ENCODE measurements around the gene ANKRD65. TPM values are rescaled to one million over a fixed set of nuclear protein-coding genes. Genes with fewer than 3 reads are reported as not detected.
A peak's percentile ranks its signal among the peaks of the same experiment; 100 is the strongest.
"Not testable (repeated sequence)": the region's sequence is repeated elsewhere in the genome, so short reads cannot be mapped to it uniquely, and the experiment has no call there.

The ANKRD65 gene
- total and polyA plus RNA-seq, 8 donors = 2.3 to 41.8 (median 14.0) TPM

GRCh38 chr1:1415751-1416150 is 5.3 kb downstream of the ANKRD65 start:
- no peak overlapping the region for H3K27ac ChIP-seq
- no peak overlapping the region for H3K4me3 ChIP-seq
- peaks cover 0 to 14% (median 4%) of the 10 kb centered on the region in 3 donors for H3K4me1 ChIP-seq
- intact Hi-C loops (cut with DNase I) = no loop called here
- DNase-seq (peak in 1 of 6 donors; percentile 24), ATAC-seq (no peak), FAIRE-seq (no peak)
- H3K36me3 ChIP-seq = no peaks in the 10 kb centered on the region
- WGBS, 2 donors = 81 to 82% methylated on average over 13 of the region's 13 CpGs
- H3K27me3 ChIP-seq = no peaks in the 10 kb centered on the region
- no peak for TF ChIP-seq CTCF (IDR thresholded peaks at IDR 0.05)
- H3K9me3 ChIP-seq = no peaks in the 10 kb centered on the region

GRCh38 chr1:1412311-1412902 is 8.7 kb downstream of the ANKRD65 start:
- ATAC-seq; H3K27ac ChIP-seq; H3K4me1 ChIP-seq; FAIRE-seq; H3K4me3 ChIP-seq; H3K36me3 ChIP-seq; H3K27me3 ChIP-seq; H3K9me3 ChIP-seq; intact Hi-C loops (cut with DNase I): not testable (repeated sequence)
- 96 to 97% methylated on average over 11 of the region's 11 CpGs for WGBS, 2 donors
- peak in 1 of 6 donors; percentile 5 for DNase-seq

GRCh38 chr1:1411626-1412025 is 9.4 kb downstream of the ANKRD65 start:
- intact Hi-C loops (cut with DNase I) = no loop called here

GRCh38 chr1:1410238-1410637 is 10.8 kb downstream of the ANKRD65 start:
- H3K27ac ChIP-seq; intact Hi-C loops (cut with DNase I); H3K9me3 ChIP-seq; H3K36me3 ChIP-seq; FAIRE-seq; ATAC-seq; H3K4me3 ChIP-seq; H3K27me3 ChIP-seq: not testable (repeated sequence)
- H3K4me1 ChIP-seq = peaks cover 14 to 18% (median 15%) of the 10 kb centered on the region in 3 donors
- DNase-seq = peak in 1 of 6 donors; percentile 5
- WGBS, 2 donors = 75 to 77% methylated on average over 8 of the region's 8 CpGs

More at GRCh38 chr1:1411626-1412025, 9.4 kb downstream of the ANKRD65 start:
- Histone ChIP-seq H3K27ac (no peak overlapping the region), H3K4me1 (peaks cover 7 to 9% (median 8%) of the 10 kb centered on the region in 3 donors), H3K9me3 (no peaks in the 10 kb centered on the region), H3K4me3 (no peak overlapping the region), H3K27me3 (no peaks in the 10 kb centered on the region), H3K36me3 (no peaks in the 10 kb centered on the region)
- no peak for TF ChIP-seq CTCF (IDR thresholded peaks at IDR 0.05)
- DNase-seq = peak in 1 of 6 donors; percentile 67
- ATAC-seq = no peak
- FAIRE-seq = no peak
- 96 to 97% methylated on average over 13 of the region's 13 CpGs for WGBS, 2 donors

- peaks cover 14 to 20% (median 15%) of the 10 kb centered on the region in 3 donors for H3K4me1 ChIP-seq
- TF ChIP-seq CTCF (IDR thresholded peaks at IDR 0.05) = no peak
- peak overlapping the region; percentile 84 to 99 (median 98) for H3K4me3 ChIP-seq
- intact Hi-C loops (cut with DNase I) = no loop called here
- 7 to 8% methylated on average over 41 of the region's 41 CpGs for WGBS, 2 donors
- H3K9me3 ChIP-seq = no peaks in the 10 kb centered on the region
- peaks cover 0 to 14% (median 6%) of the 10 kb centered on the region in 3 donors for H3K36me3 ChIP-seq
- peak in 2 of 4 donors; percentile 15 to 25 for ATAC-seq
- peak overlapping the region; percentile 66 to 70 (median 69) for H3K27ac ChIP-seq
- FAIRE-seq = no peak
- no peaks in the 10 kb centered on the region for H3K27me3 ChIP-seq
- peak in 2 of 6 donors; percentile 53 to 64 for DNase-seq
These were observed 13.3 kb downstream of the ANKRD65 start for GRCh38 chr1:1407636-1408318.
